ENCODE measurements around the gene STAP1. TPM values are rescaled to one million over a fixed set of nuclear protein-coding genes. Genes with fewer than 3 reads are reported as not detected.
A peak's percentile ranks its signal among the peaks of the same experiment; 100 is the strongest.

STAP1 gene
- total and polyA plus RNA-seq, 2 of the 8 experiments (the other 6 are each of a cell fraction or from before 2014, with no cell fraction given): not detected

DNA sequence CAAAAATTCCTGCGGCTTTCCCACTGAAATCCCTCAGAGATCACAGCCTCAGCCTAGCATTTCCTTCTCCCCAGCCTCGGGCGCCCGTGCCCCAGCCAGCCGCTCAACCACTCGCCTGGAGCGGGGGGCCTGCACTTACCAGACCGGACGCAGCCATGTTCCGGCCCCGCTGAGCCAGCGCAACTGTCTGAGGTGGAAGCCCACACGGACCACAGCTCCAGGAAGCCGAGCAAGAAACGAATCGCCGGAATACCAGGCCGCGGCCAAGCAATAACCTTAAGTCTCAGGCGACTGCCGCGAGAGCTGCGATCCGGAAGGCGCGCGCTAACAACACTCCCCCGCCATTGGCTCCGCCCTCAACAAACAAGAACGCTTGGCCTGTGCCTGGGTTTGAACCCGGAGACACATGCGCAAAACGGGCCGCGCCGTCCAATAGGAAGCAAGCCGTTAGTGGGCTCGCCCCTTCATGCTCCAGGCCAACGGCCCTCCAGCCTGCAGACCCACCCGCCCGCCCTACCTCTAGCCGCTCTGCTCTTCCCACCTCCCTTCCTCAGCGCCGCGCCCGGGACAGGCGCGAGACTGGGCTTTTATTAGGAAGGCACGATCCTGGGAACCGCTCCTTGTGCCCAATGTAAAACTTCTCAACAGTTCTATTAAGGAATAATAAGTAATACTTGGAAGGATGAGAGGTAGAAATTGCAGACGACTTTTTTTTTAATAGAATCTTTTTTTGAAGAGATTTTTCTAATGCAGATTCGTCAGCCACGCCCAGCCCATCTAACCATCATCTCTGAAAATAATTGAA lies 13.1 kb upstream of the STAP1 start, which contains the start of gene CENPC:
CENPC (minus strand) TSS at position 305 of the 805 bp plus-strand sequence; CDS start at position 157, 148 bp downstream.
- H3K36me3 ChIP-seq (ENCODE audit: control insufficient read depth in 2 of 4, insufficient read depth in 4 of 4, low read length in 3 of 4): peaks cover 0 to 15% (median 2%) of the 10 kb centered on the region in 4 experiments; a peak in 2 of 8 replicates
- no peaks in the 10 kb centered on the region for H3K9me3 ChIP-seq (ENCODE audit: insufficient read depth in 2 of 2, low read depth in 1 of 2, low read length in 1 of 2)
- H2AFZ ChIP-seq (ENCODE audit: low read length): peak within 1 kb of the TSS; percentile 79
- 2% methylated on average over 51 of the region's 53 CpGs; no CpG with 5 or more reads in 1 of the 2 experiments for WGBS, 2 experiments (ENCODE audit: extremely low coverage in 1 of 2, insufficient coverage in 1 of 2, insufficient read length in 1 of 2, insufficient replicate concordance in 2 of 2, low coverage in 1 of 2, low lambda C conversion rate in 2 of 2, missing lambda C conversion rate in 1 of 2)
- no peak within 1 kb of the TSS for H2BK15ac ChIP-seq (ENCODE audit: low read length)
- peak within 1 kb of the TSS; percentile 57 for H3K4ac ChIP-seq (replicated peaks; ENCODE audit: insufficient read length, low read depth, low read length)
- H3K27ac ChIP-seq (ENCODE audit: low read depth, low read length): peak within 1 kb of the TSS; percentile 82
- peak within 1 kb of the TSS; percentile 94 for H4K5ac ChIP-seq (ENCODE audit: insufficient read length, low read depth, low read length)
- H3K4me2 ChIP-seq (ENCODE audit: insufficient read depth in 1 of 2, low read depth in 2 of 2, low read length in 2 of 2): peak within 1 kb of the TSS; percentile 64 to 71
- FAIRE-seq (no peak), DNase-seq (ENCODE audit: low read depth in 1 of 2, low spot score in 2 of 2) (peak; percentile 88 to 91)
- H3K79me2 ChIP-seq (ENCODE audit: control insufficient read depth in 1 of 2, insufficient read depth in 2 of 2, low read length in 2 of 2): peaks cover 0 to 35% of the 10 kb centered on the region in 2 experiments; a peak in 2 of 4 replicates
- no peak within 1 kb of the TSS for H2BK12ac ChIP-seq (ENCODE audit: low read depth, low read length)
- no peak within 1 kb of the TSS for H2AK5ac ChIP-seq (ENCODE audit: low read depth, low read length)
- H4K91ac ChIP-seq (replicated peaks; ENCODE audit: insufficient read length, low read length): no peak within 1 kb of the TSS
- H3K79me1 ChIP-seq (ENCODE audit: low read depth, low read length): no peaks in the 10 kb centered on the region
- no peak within 1 kb of the TSS for H3K14ac ChIP-seq (ENCODE audit: insufficient read length)
- peak within 1 kb of the TSS; percentile 93 for H3K56ac ChIP-seq (replicated peaks; ENCODE audit: insufficient read length, low read depth, low read length)
- H2BK20ac ChIP-seq (ENCODE audit: low read length): no peak within 1 kb of the TSS
- H3K23me2 ChIP-seq (ENCODE audit: low read depth, low read length): no peaks in the 10 kb centered on the region
- peak within 1 kb of the TSS; percentile 53 for H3K18ac ChIP-seq (ENCODE audit: extremely low read depth, low read length)
- H3K9ac ChIP-seq (replicated peaks in 1 of 4; ENCODE audit: extremely low read depth in 1 of 4, low read depth in 3 of 4, low read length in 3 of 4): peak within 1 kb of the TSS; percentile 88 to 91 (median 90)
- H3K4me1 ChIP-seq (replicated peaks in 1 of 4; ENCODE audit: control insufficient read depth in 3 of 4, insufficient read depth in 4 of 4, low read length in 3 of 4): no peaks in the 10 kb centered on the region
- no peak within 1 kb of the TSS for H3K23ac ChIP-seq (ENCODE audit: insufficient read length)
- H2BK120ac ChIP-seq (replicated peaks; ENCODE audit: low read depth, low read length): no peak within 1 kb of the TSS
- peak within 1 kb of the TSS; percentile 97 for H4K8ac ChIP-seq (ENCODE audit: extremely low read depth, insufficient read depth, low read length)
- H4K20me1 ChIP-seq (replicated peaks in 1 of 2; ENCODE audit: control insufficient read depth in 1 of 2, insufficient read depth in 2 of 2, low read length in 2 of 2): no peaks in the 10 kb centered on the region
- no peaks in the 10 kb centered on the region for H3K27me3 ChIP-seq (replicated peaks in 1 of 4; ENCODE audit: control insufficient read depth in 3 of 4, extremely low read depth in 1 of 4, insufficient read depth in 3 of 4, low read length in 3 of 4)
- H2BK5ac ChIP-seq (ENCODE audit: low read depth, low read length): peak within 1 kb of the TSS; percentile 89
- ChIA-PET POLR2A (ENCODE audit: partially characterized antibody) (interaction anchor here (0.6 to 2.5 kb wide), 11 partner anchors 8 to 810 kb away, joined by 3 to 5 read pairs (median 3); no protein-coding TSS in a partner anchor), CTCF (ENCODE audit: partially characterized antibody) (interaction anchor here (1.2 kb wide), 1 partner anchor 27 kb away, joined by 3 read pairs; no protein-coding TSS in a partner anchor)
- H3K4me3 ChIP-seq (ENCODE audit: extremely low read depth in 1 of 4, insufficient read depth in 2 of 4, low read depth in 3 of 4, low read length in 4 of 4): peak within 1 kb of the TSS; percentile 80 to 89 (median 88)
- no peak for TF ChIP-seq GABPA (IDR thresholded peaks at IDR 0.05; ENCODE audit: borderline replicate concordance, insufficient read depth, low read length)
- TF ChIP-seq GTF2F1 (IDR thresholded peaks at IDR 0.05; ENCODE audit: borderline replicate concordance, low read depth, low read length): peak; percentile 55; the same call in 1 of the 2 replicates
- peak; percentile 23; the same call in 1 of the 2 replicates for TF ChIP-seq NRF1 (IDR thresholded peaks at IDR 0.05; ENCODE audit: low read depth, low read length)
- TF ChIP-seq POLR2AphosphoS5 (IDR thresholded peaks at IDR 0.05; ENCODE audit: low read depth, low read length): peak; percentile 97
- no peak for TF ChIP-seq ATF2 (IDR thresholded peaks at IDR 0.05; ENCODE audit: low read length)
- peak; percentile 78 for TF ChIP-seq BRCA1 (IDR thresholded peaks at IDR 0.05; ENCODE audit: low read depth, low read length)
- TF ChIP-seq SIRT6 (IDR thresholded peaks at IDR 0.05; ENCODE audit: low read length): no peak
- TF ChIP-seq HDAC6 (IDR thresholded peaks at IDR 0.05; ENCODE audit: low read depth, low read length): no peak
- TF ChIP-seq TAF7 (optimal IDR thresholded peaks at IDR 0.05; ENCODE audit: borderline replicate concordance, low read depth, low read length): peak; percentile 91

Data from H1 (cell line).